DMS153 (cell line): ENCODE data around the gene ELMO1.

Source experiments
- DNase-seq: peaks from one replicate; lab custom pipeline; 2025; lab: John Stamatoyannopoulos, UW

The ELMO1 gene

GRCh38 chr7:36878288-36878687 is 570.4 kb downstream of the ELMO1 start:
- DNase-seq = no peak

- DNase-seq = peak; percentile 45
These were observed 572.9 kb downstream of the ELMO1 start for GRCh38 chr7:36875794-36876193.

DNA sequence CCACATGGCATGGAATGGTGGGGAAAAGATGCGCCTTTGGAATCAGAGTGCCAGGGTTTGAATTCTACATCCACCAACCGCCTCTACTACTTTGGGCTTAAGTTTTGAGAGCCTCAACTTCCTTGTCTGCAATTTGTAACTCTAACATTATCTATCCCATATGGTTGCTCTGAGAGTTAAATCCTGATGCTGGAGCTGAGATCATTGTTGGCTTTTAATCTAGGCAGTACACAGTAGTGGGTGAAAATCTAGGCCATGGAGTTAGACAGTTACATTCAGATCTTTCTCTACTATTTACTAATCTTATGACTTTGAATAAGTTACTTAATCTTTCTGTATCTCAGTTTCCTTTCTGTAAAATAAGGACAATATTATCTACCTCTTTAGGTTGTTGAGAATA is 574.6 kb downstream of the ELMO1 start:
- no peak for DNase-seq

DNA sequence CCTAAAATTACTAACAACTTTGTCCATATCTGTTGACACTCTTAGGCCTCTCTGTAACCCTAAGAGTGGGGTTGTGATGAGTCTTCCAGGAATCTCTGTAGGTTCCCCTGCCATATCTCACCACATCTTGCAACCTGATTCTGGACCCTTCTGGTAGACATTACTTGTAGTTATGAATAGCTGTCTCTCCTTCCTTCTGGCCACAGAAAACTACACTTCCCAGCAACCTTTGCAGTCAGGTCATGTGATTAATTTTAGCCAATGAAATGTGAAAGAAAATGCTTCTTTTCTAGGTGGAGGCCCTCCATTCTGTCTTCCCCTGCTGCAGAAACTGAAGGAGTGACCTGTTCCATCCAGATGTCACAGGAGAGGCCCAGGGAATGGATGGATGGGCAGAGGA is 576.8 kb downstream of the ELMO1 start:
- no peak for DNase-seq

- DNase-seq = no peak
These were observed 577.3 kb downstream of the ELMO1 start for GRCh38 chr7:36871355-36871738.

DNA sequence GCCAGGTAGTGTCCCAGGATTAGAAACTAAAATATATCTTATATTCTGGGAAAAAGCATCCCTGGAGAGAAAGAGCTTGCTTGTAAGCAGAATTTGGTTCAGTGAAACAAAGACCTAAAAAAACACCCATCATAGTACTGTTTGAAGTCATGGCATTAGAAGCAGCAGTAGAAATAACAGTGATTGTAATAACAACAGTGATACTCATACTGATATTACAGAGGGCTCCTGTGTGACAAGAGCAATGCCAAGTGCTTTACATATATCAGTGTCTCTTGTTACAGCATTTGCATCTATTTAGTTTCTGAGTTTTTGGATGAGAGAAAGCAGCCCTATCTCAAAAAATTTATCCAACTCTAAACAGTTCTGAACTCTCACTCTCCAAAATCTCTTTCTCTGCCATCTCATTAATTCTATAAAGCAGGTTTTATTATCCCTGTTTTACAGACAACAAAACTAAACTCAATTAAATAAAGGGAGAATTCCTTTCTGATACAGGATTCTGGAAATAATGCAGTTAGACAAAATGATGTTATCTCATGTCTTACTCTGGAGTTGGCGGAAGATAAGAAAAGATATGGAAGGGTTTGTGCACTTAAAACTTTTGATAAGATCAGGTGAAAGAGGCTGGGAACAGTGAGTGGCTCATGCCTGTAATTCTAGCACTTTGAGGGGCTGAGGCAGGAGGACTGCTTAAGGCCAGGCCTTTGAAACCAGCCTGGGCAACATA is 577.9 kb downstream of the ELMO1 start:
- DNase-seq = no peak

DNA sequence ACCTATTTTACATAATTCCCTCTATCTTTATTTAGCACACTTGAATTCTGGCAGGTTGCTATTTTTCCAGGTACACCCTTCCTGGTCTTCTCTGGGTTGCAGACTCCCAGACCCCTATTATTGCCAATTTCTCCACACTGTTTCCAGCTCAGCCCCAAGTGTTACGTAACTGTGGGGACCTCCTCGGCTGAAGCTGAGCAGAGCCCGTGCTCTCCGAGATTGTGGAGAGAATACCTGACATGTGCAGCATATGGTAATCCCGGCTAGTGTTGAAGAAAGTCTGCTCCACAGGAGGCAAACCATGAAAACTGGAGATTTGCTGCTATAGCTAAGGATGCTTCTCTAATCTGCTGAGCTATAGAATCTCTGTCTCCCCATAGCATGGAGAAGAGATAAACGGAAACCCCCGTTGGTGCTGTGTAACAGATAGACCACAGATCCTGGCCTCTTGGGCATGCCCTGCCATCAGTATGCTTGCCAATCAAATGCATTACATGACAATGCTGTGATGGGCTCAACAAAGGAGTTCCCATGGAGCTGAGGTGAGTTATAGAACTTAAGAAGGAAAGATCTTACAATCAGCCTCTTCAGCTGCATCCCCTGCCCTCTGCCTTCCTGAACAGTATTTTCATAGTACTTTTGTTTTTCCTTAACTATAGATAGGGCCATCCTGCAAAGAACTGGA is 579.8 kb downstream of the ELMO1 start:
- DNase-seq = no peak

DNA sequence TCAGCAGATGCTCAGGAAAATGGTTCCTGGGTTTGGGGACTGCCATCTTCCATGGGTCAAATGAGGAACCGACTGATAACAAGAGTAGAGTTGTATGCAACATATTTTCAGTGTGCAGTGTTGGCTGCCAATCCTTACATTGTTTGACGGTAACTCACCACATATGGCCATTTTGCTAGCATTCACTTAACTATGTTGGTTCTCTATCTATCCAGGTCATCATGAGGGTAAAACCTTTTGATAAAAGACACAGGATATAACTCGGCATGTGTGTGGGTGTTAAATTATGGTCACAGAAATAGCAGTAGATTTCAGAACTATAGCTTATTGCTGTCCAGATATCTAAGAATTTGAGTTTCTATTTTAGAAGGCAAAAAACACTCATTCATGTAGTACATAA is 583.6 kb downstream of the ELMO1 start:
- no peak for DNase-seq

GRCh38 chr7:36863901-36864701 is 584.6 kb downstream of the ELMO1 start:
- no peak for DNase-seq

DNA sequence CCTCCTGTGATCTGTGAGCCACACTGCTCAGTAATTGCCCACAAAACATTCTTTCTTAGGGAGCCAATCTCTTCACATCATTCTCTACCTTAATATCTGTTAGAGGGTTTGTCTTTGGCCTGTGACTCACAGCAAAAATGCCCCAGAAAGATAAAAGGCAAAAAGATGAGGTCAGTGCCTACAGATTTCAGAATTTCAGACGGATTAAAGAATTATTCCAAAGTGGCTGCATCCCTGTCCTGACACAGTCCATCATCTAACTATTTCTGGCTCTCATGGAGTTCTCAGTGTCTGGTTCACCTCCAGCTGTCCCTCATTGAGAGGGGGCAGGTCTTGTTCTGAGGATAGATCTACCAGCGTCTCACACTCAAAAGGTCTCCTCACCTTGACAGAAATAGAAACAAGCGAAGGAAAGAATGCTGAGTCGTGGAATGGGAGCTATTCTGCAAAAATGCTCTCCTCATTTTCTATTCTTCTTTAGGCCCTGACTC is 585.8 kb downstream of the ELMO1 start:
- no peak for DNase-seq

DNA sequence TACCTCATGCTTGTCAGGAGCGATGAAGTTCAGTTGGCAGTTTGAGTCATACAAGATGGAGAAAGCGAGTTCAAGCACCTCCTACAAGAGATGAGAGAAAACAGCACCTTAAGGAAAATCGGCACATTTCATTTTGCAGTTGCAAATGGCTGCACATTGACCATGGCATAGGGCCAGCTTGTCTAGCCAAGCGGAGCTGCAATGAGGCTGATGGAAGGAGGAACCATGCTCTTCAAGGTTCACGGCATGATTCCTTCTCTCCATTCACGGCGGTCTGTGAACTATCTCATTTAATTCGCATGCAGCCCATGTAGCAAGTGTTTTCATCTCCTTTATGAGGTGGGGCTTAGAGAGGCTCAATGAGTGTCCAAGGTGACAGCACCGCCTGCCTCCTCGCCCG is 587.0 kb downstream of the ELMO1 start:
- no peak for DNase-seq

- no peak for DNase-seq
These were observed 588.0 kb downstream of the ELMO1 start for GRCh38 chr7:36860681-36861080.

- no peak for DNase-seq
These were observed 593.3 kb downstream of the ELMO1 start for GRCh38 chr7:36855330-36855729.

GRCh38 chr7:36854652-36855051 is 594.0 kb downstream of the ELMO1 start:
- DNase-seq = no peak

- no peak for DNase-seq
These were observed 595.7 kb downstream of the ELMO1 start for GRCh38 chr7:36852931-36853330.

DNA sequence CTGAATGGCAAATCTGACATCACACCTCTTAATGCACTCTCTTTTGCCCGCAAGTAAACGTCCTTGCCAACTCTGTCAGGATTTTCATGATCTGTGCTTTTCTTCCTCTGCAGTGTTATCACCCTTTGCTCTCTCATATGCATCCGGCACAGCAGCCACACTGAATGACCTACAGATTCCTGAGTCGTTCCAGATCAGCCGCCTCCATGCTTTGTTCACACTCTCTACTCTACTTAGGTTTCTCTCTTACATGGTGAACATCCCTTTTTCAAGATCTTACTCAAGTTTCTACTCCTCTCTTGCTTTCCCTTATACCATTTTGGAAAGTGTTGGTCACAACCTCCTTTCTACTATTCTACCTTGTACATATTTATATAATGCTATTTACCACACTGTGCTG is 596.6 kb downstream of the ELMO1 start:
- DNase-seq = no peak

DNA sequence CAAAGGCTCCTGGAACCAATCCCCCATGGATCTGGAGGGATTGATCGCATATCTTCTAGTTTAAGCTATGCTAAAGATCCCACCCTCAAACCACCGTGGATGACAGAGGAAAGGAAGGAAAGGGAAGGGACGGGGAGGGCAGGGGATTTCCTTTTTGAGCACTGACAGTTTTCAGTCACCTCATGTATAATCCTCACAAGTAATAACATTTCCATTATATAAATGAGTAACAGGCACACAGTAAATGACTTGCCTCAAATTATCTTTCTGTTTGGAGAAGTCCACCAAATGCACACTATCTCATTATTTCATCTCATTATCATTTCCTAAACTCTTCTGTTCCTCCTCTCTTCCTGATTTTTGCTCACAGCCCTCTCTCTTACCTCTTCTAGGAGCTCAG is 597.3 kb downstream of the ELMO1 start:
- DNase-seq = no peak

- DNase-seq = no peak
These were observed 600.7 kb downstream of the ELMO1 start for GRCh38 chr7:36847946-36848345.

GRCh38 chr7:36844374-36844773 is 604.3 kb downstream of the ELMO1 start:
- DNase-seq = no peak

DNA sequence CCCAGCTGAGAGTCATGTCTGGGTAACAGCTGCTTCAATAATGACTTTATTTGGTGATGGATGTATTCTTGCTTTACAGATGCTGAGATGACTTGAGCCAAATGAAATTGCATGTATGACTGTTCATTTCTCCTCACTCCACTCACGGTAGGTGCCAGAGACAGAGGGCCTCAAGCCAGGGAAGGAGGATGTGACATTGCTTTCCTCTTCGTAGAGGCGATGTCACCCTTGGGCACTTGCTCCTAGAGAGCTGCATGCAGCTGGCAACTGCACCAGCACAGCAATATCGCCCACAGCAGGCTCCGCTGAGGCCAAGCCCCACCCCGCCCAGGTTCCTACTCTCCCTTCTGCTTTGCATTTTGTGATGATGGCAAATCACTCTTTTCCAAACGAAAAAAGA is 607.8 kb downstream of the ELMO1 start:
- DNase-seq = no peak

DNA sequence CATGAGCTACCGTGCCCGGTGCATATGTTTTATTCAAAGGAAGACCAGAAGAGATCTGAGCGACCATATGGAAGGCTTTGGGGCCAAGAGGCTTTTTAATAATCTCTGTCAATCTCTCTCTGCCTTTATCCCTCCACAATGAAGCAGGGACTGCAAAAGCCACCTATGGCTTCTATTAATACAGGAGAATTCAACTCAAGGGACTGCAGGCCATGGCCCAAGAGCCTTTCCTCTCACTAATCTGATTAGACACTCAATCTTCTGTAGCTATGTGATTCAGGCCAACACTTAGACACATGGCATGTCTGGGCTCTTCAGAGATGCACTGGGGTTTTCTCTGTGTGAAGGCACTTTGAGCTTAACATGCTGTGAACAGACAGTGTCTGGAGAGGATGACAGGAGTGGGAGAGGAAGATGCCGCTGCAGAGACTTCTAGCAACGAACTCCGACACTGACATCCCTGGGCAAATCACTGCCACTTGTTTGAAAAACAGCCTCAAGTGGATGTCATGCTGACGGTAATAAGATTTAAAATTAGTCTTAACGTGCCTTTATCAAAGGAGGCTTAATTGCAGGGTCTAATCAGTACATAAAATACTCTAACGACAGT is 609.9 kb downstream of the ELMO1 start:
- DNase-seq = no peak

DNA sequence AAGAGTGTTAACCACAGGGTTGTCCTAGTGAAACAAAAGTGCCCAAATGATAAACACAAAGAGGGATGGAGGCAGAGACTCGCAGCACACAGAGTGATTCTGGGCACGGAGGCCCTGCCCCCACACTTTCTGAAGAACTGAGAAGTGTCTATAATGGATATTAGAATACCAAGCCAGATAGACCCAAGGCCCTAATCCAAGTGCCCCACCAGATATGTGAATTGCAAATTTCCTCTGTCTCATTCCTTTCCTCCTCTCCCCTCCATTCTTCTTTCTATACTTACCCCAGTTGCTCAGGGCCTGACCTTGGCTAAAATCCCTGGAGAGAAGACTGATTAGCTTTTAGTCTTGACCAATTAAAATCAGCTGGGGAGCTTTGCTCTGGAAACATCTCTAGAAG is 617.6 kb downstream of the ELMO1 start:
- DNase-seq = no peak
